GM23338 (cell line): ENCODE results near the gene PCNT. TPM values are rescaled to one million over a fixed set of nuclear protein-coding genes. Genes with fewer than 3 reads are reported as not detected.

Source experiments
- ATAC-seq: fragments of 200-7000 bp; cut with Tn5 transposase; 3 replicates; pipeline ENCODE4 v1.9.1; 2020
- DNase-seq: peaks from one replicate; pipeline ENCODE4 v3.0.0-alpha.2; 2015; ENCODE audit warnings: low spot score
- H2AFZ ChIP-seq: fragments of 200-600 bp; sonication (generic); 2 replicates; pipeline ENCODE4 v1.8.0; 2016; ENCODE audit warnings: antibody characterized with exemption, mild to moderate bottlenecking, moderate library complexity
- H3F3A ChIP-seq: fragments of 200-600 bp; sonication (generic); replicated peaks from 2 replicates; pipeline ENCODE4 v1.8.0; 2017; ENCODE audit warnings: antibody characterized with exemption, mixed run types, low read depth
- H3K27ac ChIP-seq: fragments of 200-600 bp; sonication (generic); 2 replicates; pipeline ENCODE4 v1.6.1; 2016; ENCODE audit warnings: low read depth
- H3K27me3 ChIP-seq: fragments of 200-600 bp; sonication (generic); 2 replicates; pipeline ENCODE4 v1.8.0; 2016; ENCODE audit warnings: mild to moderate bottlenecking, mixed run types, moderate library complexity; ENCODE audit not compliant: insufficient read depth
- H3K36me3 ChIP-seq: fragments of 200-600 bp; sonication (generic); 2 replicates; pipeline ENCODE4 v1.8.0; 2016; ENCODE audit warnings: mild to moderate bottlenecking; ENCODE audit not compliant: insufficient read depth
- H3K4me1 ChIP-seq: fragments of 200-600 bp; sonication (generic); 2 replicates; pipeline ENCODE4 v1.8.0; 2016; ENCODE audit warnings: mild to moderate bottlenecking, moderate library complexity; ENCODE audit not compliant: insufficient read depth
- H3K4me2 ChIP-seq: fragments of 200-600 bp; sonication (generic); 2 replicates; pipeline ENCODE4 v1.7.1; 2017; ENCODE audit warnings: mixed run types
- H3K4me3 ChIP-seq: fragments of 200-600 bp; sonication (generic); 2 replicates; pipeline ENCODE4 v1.6.1; 2016; ENCODE audit warnings: mixed run types
- H3K79me2 ChIP-seq: fragments of 200-600 bp; sonication (generic); replicated peaks from 2 replicates; pipeline ENCODE4 v1.8.0; 2017; ENCODE audit warnings: mild to moderate bottlenecking; ENCODE audit not compliant: insufficient read depth
- H3K9me2 ChIP-seq: fragments of 200-600 bp; sonication (generic); 2 replicates; pipeline ENCODE4 v1.8.0; 2017; ENCODE audit not compliant: insufficient read depth
- H4K20me1 ChIP-seq: fragments of 200-600 bp; sonication (generic); replicated peaks from 2 replicates; pipeline ENCODE4 v1.8.0; 2017; ENCODE audit warnings: mild to moderate bottlenecking; ENCODE audit not compliant: insufficient read depth
- H3K27ac Mint-ChIP-seq: 2 replicates; pipeline ENCODE4 v1.8.0; 2020; ENCODE audit warnings: inconsistent platforms, mild to moderate bottlenecking, moderate library complexity, mixed read lengths
- H3K27me3 Mint-ChIP-seq: 3 replicates; pipeline ENCODE4 v1.8.0; 2022; ENCODE audit warnings: low read depth, mild to moderate bottlenecking, moderate library complexity, mixed read lengths, inconsistent platforms; ENCODE audit not compliant: insufficient read depth, poor library complexity
- H3K36me3 Mint-ChIP-seq: 3 replicates; pipeline ENCODE4 v1.8.0; 2021; ENCODE audit warnings: low read depth, mild to moderate bottlenecking, inconsistent platforms, moderate library complexity, mixed read lengths
- H3K4me1 Mint-ChIP-seq: 3 replicates; pipeline ENCODE4 v1.8.0; 2020; ENCODE audit warnings: mild to moderate bottlenecking, inconsistent platforms, mixed read lengths
- H3K4me3 Mint-ChIP-seq: 3 replicates; pipeline ENCODE4 v1.8.0; 2021; ENCODE audit warnings: moderate library complexity, mild to moderate bottlenecking, inconsistent platforms, mixed read lengths
- H3K9me3 Mint-ChIP-seq: 3 replicates; pipeline ENCODE4 v1.8.0; 2020; ENCODE audit warnings: moderate library complexity, mild to moderate bottlenecking, inconsistent platforms, mixed read lengths
- CREB1 ChIP-seq: fragments of 250-450 bp; sonication (Bioruptor Pico); IDR thresholded peaks from 2 replicates; pipeline ENCODE4 v1.5.0; 2020; ENCODE audit warnings: low read depth, mild to moderate bottlenecking, moderate library complexity
- CTCF ChIP-seq, 2 experiments: fragments of 200-600 bp in 1 of 2; sonication (generic) in 1 of 2; conservative IDR thresholded peaks; 2 replicates each; pipeline versions ENCODE4 v1.5.1 to v1.6.1; 2016 to 2017; ENCODE audit warnings: antibody characterized with exemption in 2 of 2, low read depth in 2 of 2, mild to moderate bottlenecking in 2 of 2, moderate library complexity in 1 of 2
- ETS1 ChIP-seq: IDR thresholded peaks from 2 replicates; pipeline ENCODE4 v1.6.1; 2016; ENCODE audit warnings: antibody characterized with exemption
- EZH2 ChIP-seq: fragments of 200-600 bp; sonication (generic); IDR thresholded peaks from one replicate; pipeline ENCODE4 v1.8.0; 2017; ENCODE audit warnings: antibody characterized with exemption, mild to moderate bottlenecking, low read depth; ENCODE audit not compliant: unreplicated experiment
- EZH2phosphoT487 ChIP-seq: fragments of 200-600 bp; sonication (generic); IDR thresholded peaks from one replicate; pipeline ENCODE4 v1.8.1; 2018; ENCODE audit warnings: antibody characterized with exemption; ENCODE audit not compliant: unreplicated experiment
- JUNB ChIP-seq: IDR thresholded peaks from one replicate; pipeline ENCODE4 v1.6.1; 2016; ENCODE audit warnings: antibody characterized with exemption; ENCODE audit not compliant: unreplicated experiment
- NANOG ChIP-seq: IDR thresholded peaks from 2 replicates; pipeline ENCODE4 v1.6.1; 2016; ENCODE audit warnings: antibody characterized with exemption, borderline replicate concordance
- POLR2AphosphoS5 ChIP-seq: IDR thresholded peaks from 2 replicates; pipeline ENCODE4 v1.6.1; 2016; ENCODE audit warnings: antibody characterized with exemption, low read depth
- REST ChIP-seq: IDR thresholded peaks from one replicate; pipeline ENCODE4 v1.6.1; 2018; ENCODE audit warnings: antibody characterized with exemption; ENCODE audit not compliant: unreplicated experiment
- STAT1 ChIP-seq: IDR thresholded peaks from one replicate; pipeline ENCODE4 v1.6.1; 2016; ENCODE audit warnings: antibody characterized with exemption; ENCODE audit not compliant: unreplicated experiment
- ZNF114 ChIP-seq: fragments of 250-450 bp; sonication (Bioruptor Pico); IDR thresholded peaks from 2 replicates; pipeline ENCODE4 v1.5.0; 2020; ENCODE audit warnings: mild to moderate bottlenecking, moderate library complexity
- ZNF331 ChIP-seq: fragments of 250-450 bp; sonication (Bioruptor Pico); IDR thresholded peaks from 2 replicates; pipeline ENCODE4 v1.5.0; 2020; ENCODE audit warnings: low read depth, mild to moderate bottlenecking, moderate library complexity
- ZNF462 ChIP-seq: fragments of 250-450 bp; sonication (Bioruptor Pico); IDR thresholded peaks from 2 replicates; pipeline ENCODE4 v1.5.0; 2020; ENCODE audit warnings: mild to moderate bottlenecking, moderate library complexity
- polyA plus RNA-seq: library from polyadenylated mRNA; unstranded; fragments of >200 nt; fragmentation: Nextera tagmentation; extraction: Ambion mirVana; gene quantifications from 2 replicates; pipeline ENCODE4 v1.2.1, GENCODE V29; 2016
- total RNA-seq: library from RNA; depleted of rRNA; stranded (reverse); fragments of >200 nt; shearing (Covaris generic); gene quantifications from 2 replicates; pipeline ENCODE4 v1.2.3, GENCODE V29; 2014

Gene PCNT
- total and polyA plus RNA-seq, 2 experiments from 2014 or later, result 39.6 to 46.1 TPM

GRCh38 chr21:46454142-46454541, 130.2 kb downstream of the PCNT start:
- Histone ChIP-seq H4K20me1 (peaks cover 5% of the 10 kb centered on the region), H3F3A (0 out of 2 replicates have a peak, but pooled peaks cover 6% of the 10 kb centered on the region), H3K4me1 (peaks cover 8% of the 10 kb centered on the region; the same call in 1 of the 2 replicates), H3K4me3 (no peak overlapping the region), H3K79me2 (peaks cover 20% of the 10 kb centered on the region), H3K27me3 (no peaks in the 10 kb centered on the region), H3K4me2 (no peak overlapping the region), H3K9me2 (no peaks in the 10 kb centered on the region; the same call in 1 of the 2 replicates), H3K27ac (no peak overlapping the region), H2AFZ (no peak overlapping the region), H3K36me3 (no peaks in the 10 kb centered on the region)
- ATAC-seq (no peak), DNase-seq (no peak)
- Mint-ChIP-seq H3K9me3 (peaks cover 12% of the 10 kb centered on the region), H3K27ac (no peak overlapping the region), H3K4me1 (peaks cover 18% of the 10 kb centered on the region; the same call in 2 of the 3 replicates), H3K4me3 (no peak overlapping the region), H3K27me3 (peaks cover 11% of the 10 kb centered on the region), H3K36me3 (peaks cover 37% of the 10 kb centered on the region)
- TF ChIP-seq ZNF114 (CRISPR knock-in tag) (no peak), EZH2phosphoT487 (no peak), ZNF462 (CRISPR knock-in tag) (no peak), ETS1 (no peak), ZNF331 (CRISPR knock-in tag) (no peak), POLR2AphosphoS5 (no peak), NANOG (no peak), REST (no peak), CTCF (conservative IDR thresholded peaks at IDR 0.05; ENCODE audit: low read depth in 2 of 2) (no peak), CREB1 (CRISPR knock-in tag) (no peak), EZH2 (no peak), STAT1 (no peak), JUNB (no peak)
